Pons (tissue), 1 donor: ENCODE results near the gene STAG3.
"Not testable (repeated sequence)": the region's sequence is repeated elsewhere in the genome, so short reads cannot be mapped to it uniquely, and the experiment has no call there.

ENCODE experiments used
- DNase-seq: peaks from one replicate; pipeline ENCODE4 v3.0.0-alpha.2; 2016; ENCODE audit warnings: low spot score

Gene STAG3

GRCh38 chr7:100247152-100247757 lies 69.5 kb downstream of the STAG3 start:
- DNase-seq, result no peak

- no peak for DNase-seq
Measured at GRCh38 chr7:100248483-100248882, 70.8 kb downstream of the STAG3 start.

- DNase-seq, result no peak
Measured at GRCh38 chr7:100257017-100257416, 79.3 kb downstream of the STAG3 start.

GRCh38 chr7:100259984-100260383 lies 82.3 kb downstream of the STAG3 start:
- not testable (repeated sequence) for DNase-seq

- not testable (repeated sequence) for DNase-seq
Measured at GRCh38 chr7:100262896-100263295, 85.2 kb downstream of the STAG3 start.
